Activated CD8-positive, alpha-beta memory T cell treated with anti-CD3 and anti-CD28 coated beads for 1 hour (primary cell): ENCODE measurements around the gene CCDC134.

ENCODE experiments used
- DNase-seq, 2 donors: peaks; one replicate each; pipeline ENCODE4 v3.0.0-alpha.2; 2020; ENCODE audit warnings: low read depth in 1 of 2; ENCODE audit errors: extremely low read depth in 1 of 2

The CCDC134 gene

GRCh38 chr22:41782316-41782715 is 18.2 kb upstream of the CCDC134 start:
- DNase-seq = no peak

GRCh38 chr22:41782751-41783150 is 17.7 kb upstream of the CCDC134 start:
- DNase-seq = no peak

- DNase-seq = no peak
These were observed 13.1 kb upstream of the CCDC134 start for GRCh38 chr22:41787331-41787730.

- no peak for DNase-seq
These were observed 6.6 kb upstream of the CCDC134 start for GRCh38 chr22:41793871-41794270.

GRCh38 chr22:41798736-41799135 is 1.7 kb upstream of the CCDC134 start:
- DNase-seq = no peak

GRCh38 chr22:41799486-41800347 is 762 bp upstream of the CCDC134 start:
- no peak for DNase-seq

- DNase-seq = no peak
These were observed 804 bp downstream of the CCDC134 start for GRCh38 chr22:41801147-41801819.

- DNase-seq = no peak
These were observed 1.4 kb downstream of the CCDC134 start for GRCh38 chr22:41801886-41802285.

- no peak for DNase-seq
These were observed 5.2 kb downstream of the CCDC134 start for GRCh38 chr22:41805639-41806038.

- no peak for DNase-seq
These were observed 7.9 kb downstream of the CCDC134 start for GRCh38 chr22:41808400-41808799.

- no peak for DNase-seq
These were observed 9.5 kb downstream of the CCDC134 start for GRCh38 chr22:41810022-41810421.

- DNase-seq = no peak
These were observed 12.5 kb downstream of the CCDC134 start for GRCh38 chr22:41812805-41813545.

- DNase-seq = no peak
These were observed 13.4 kb downstream of the CCDC134 start for GRCh38 chr22:41813726-41814410.

GRCh38 chr22:41815716-41816115 is 15.2 kb downstream of the CCDC134 start:
- DNase-seq = no peak

GRCh38 chr22:41816241-41816640 is 15.8 kb downstream of the CCDC134 start:
- no peak for DNase-seq

- no peak for DNase-seq
These were observed 16.4 kb downstream of the CCDC134 start for GRCh38 chr22:41816871-41817270.

- DNase-seq = no peak
These were observed 17.5 kb downstream of the CCDC134 start for GRCh38 chr22:41818011-41818410.

GRCh38 chr22:41818596-41818995 is 18.1 kb downstream of the CCDC134 start:
- DNase-seq = no peak

- no peak for DNase-seq
These were observed 18.8 kb downstream of the CCDC134 start for GRCh38 chr22:41819257-41819656.

GRCh38 chr22:41820447-41820846 is 20.0 kb downstream of the CCDC134 start:
- DNase-seq = no peak
